H9 (cell line): ENCODE measurements around the gene XPNPEP2. TPM values are rescaled to one million over a fixed set of nuclear protein-coding genes. Genes with fewer than 3 reads are reported as not detected.

Experiments
- DNase-seq: peaks from one replicate; pipeline ENCODE4 v3.0.0-alpha.2; 2017
- H2AFZ ChIP-seq: one replicate; pipeline ENCODE4 v1.6.1; 2013; ENCODE audit warnings: mild to moderate bottlenecking, low read length, control low read depth, moderate library complexity
- H2AK5ac ChIP-seq: 2 replicates; pipeline ENCODE4 v1.6.1; 2013; ENCODE audit warnings: low read length, control low read depth, mixed read lengths; ENCODE audit not compliant: insufficient read length
- H2BK120ac ChIP-seq: one replicate; pipeline ENCODE4 v1.6.1; 2013; ENCODE audit warnings: low read depth, mild to moderate bottlenecking, low read length, control low read depth, inconsistent platforms; ENCODE audit not compliant: poor library complexity, severe bottlenecking
- H2BK12ac ChIP-seq: 2 replicates; pipeline ENCODE4 v1.6.1; 2013; ENCODE audit warnings: low read length, control low read depth, mixed read lengths, low read depth; ENCODE audit not compliant: insufficient read length
- H2BK15ac ChIP-seq: 2 replicates; pipeline ENCODE4 v1.6.1; 2013; ENCODE audit warnings: low read depth, low read length, control low read depth
- H2BK20ac ChIP-seq: one replicate; pipeline ENCODE4 v1.6.1; 2013; ENCODE audit warnings: low read depth, mild to moderate bottlenecking, low read length, control low read depth, inconsistent platforms; ENCODE audit not compliant: poor library complexity, severe bottlenecking
- H2BK5ac ChIP-seq: 2 replicates; pipeline ENCODE4 v1.6.1; 2013; ENCODE audit warnings: low read length, control low read depth, mixed read lengths; ENCODE audit not compliant: insufficient read length
- H3K14ac ChIP-seq: 2 replicates; pipeline ENCODE4 v1.6.1; 2013; ENCODE audit warnings: low read length, control low read depth; ENCODE audit not compliant: insufficient read depth
- H3K18ac ChIP-seq: 2 replicates; pipeline ENCODE4 v1.6.1; 2013; ENCODE audit warnings: low read depth, mild to moderate bottlenecking, mixed read lengths, low read length, control low read depth; ENCODE audit not compliant: insufficient read length
- H3K23ac ChIP-seq: 2 replicates; pipeline ENCODE4 v1.6.1; 2013; ENCODE audit warnings: low read length, control low read depth, mixed read lengths, low read depth; ENCODE audit not compliant: insufficient read length
- H3K23me2 ChIP-seq: 2 replicates; pipeline ENCODE4 v1.6.1; 2013; ENCODE audit warnings: low read depth, mild to moderate bottlenecking, mixed read lengths, low read length, control low read depth; ENCODE audit not compliant: insufficient read length, poor library complexity, severe bottlenecking
- H3K27ac ChIP-seq: 2 replicates; pipeline ENCODE4 v1.5.1; 2013; ENCODE audit warnings: low read length, control low read depth, mixed read lengths, low read depth; ENCODE audit not compliant: insufficient read length
- H3K27me3 ChIP-seq: 2 replicates; pipeline ENCODE4 v1.6.1; 2013; ENCODE audit warnings: low read length, control low read depth, inconsistent platforms; ENCODE audit not compliant: insufficient read depth
- H3K4ac ChIP-seq: 2 replicates; pipeline ENCODE4 v1.6.1; 2013; ENCODE audit warnings: low read depth, mild to moderate bottlenecking, control low read depth, inconsistent platforms, low read length, moderate library complexity
- H3K4me1 ChIP-seq: 2 replicates; pipeline ENCODE4 v1.6.1; 2013; ENCODE audit warnings: low read length, control low read depth, inconsistent platforms; ENCODE audit not compliant: insufficient read depth
- H3K4me2 ChIP-seq: 2 replicates; pipeline ENCODE4 v1.6.1; 2013; ENCODE audit warnings: low read length, control low read depth, mixed read lengths; ENCODE audit not compliant: insufficient read length, insufficient read depth
- H3K56ac ChIP-seq: 2 replicates; pipeline ENCODE4 v1.6.1; 2013; ENCODE audit warnings: low read depth, mild to moderate bottlenecking, mixed read lengths, low read length, control low read depth; ENCODE audit not compliant: insufficient read length
- H3K79me1 ChIP-seq: 2 replicates; pipeline ENCODE4 v1.6.1; 2013; ENCODE audit warnings: low read depth, mild to moderate bottlenecking, moderate library complexity, low read length, control low read depth, inconsistent platforms; ENCODE audit not compliant: insufficient read depth, poor library complexity, severe bottlenecking
- H3K79me2 ChIP-seq: 2 replicates; pipeline ENCODE4 v1.6.1; 2013; ENCODE audit warnings: low read length, control low read depth, inconsistent platforms; ENCODE audit not compliant: insufficient read depth
- H3K9ac ChIP-seq: 2 replicates; pipeline ENCODE4 v1.6.1; 2013; ENCODE audit warnings: low read length, control low read depth, mixed read lengths; ENCODE audit not compliant: insufficient read length; ENCODE audit errors: extremely low read depth
- H3K9me3 ChIP-seq: one replicate; pipeline ENCODE4 v1.6.1; 2013; ENCODE audit warnings: low read depth, low read length, inconsistent platforms; ENCODE audit not compliant: control insufficient read depth
- H3T11ph ChIP-seq: one replicate; pipeline ENCODE4 v1.6.1; 2013; ENCODE audit warnings: mild to moderate bottlenecking, low read length, control low read depth, inconsistent platforms
- H4K20me1 ChIP-seq: one replicate; pipeline ENCODE4 v1.6.1; 2013; ENCODE audit not compliant: control insufficient read depth, insufficient read length, insufficient read depth
- H4K5ac ChIP-seq: 2 replicates; pipeline ENCODE4 v1.6.1; 2013; ENCODE audit warnings: low read depth, mild to moderate bottlenecking, mixed read lengths, low read length, control low read depth; ENCODE audit not compliant: insufficient read length
- H4K8ac ChIP-seq: replicated peaks from 2 replicates; pipeline ENCODE4 v1.6.1; 2013; ENCODE audit warnings: low read length, control low read depth, mixed read lengths, low read depth; ENCODE audit not compliant: insufficient read length
- H4K91ac ChIP-seq: 2 replicates; pipeline ENCODE4 v1.6.1; 2013; ENCODE audit warnings: low read depth, mild to moderate bottlenecking, moderate library complexity, mixed read lengths, low read length, control low read depth; ENCODE audit not compliant: insufficient read length
- H3K27ac Mint-ChIP-seq, 3 experiments: 2 replicates in 2 of 3; 3 replicates in 1 of 3; pipeline ENCODE4 v1.8.0; 2020 to 2021; ENCODE audit warnings: mixed read lengths in 3 of 3, mild to moderate bottlenecking in 1 of 3, moderate library complexity in 1 of 3
- H3K27me3 Mint-ChIP-seq: 2 replicates; pipeline ENCODE4 v1.8.0; 2021; ENCODE audit warnings: low read depth, mild to moderate bottlenecking, moderate library complexity, mixed read lengths
- H3K36me3 Mint-ChIP-seq, 3 experiments: 2 replicates in 2 of 3; 3 replicates in 1 of 3; pipeline ENCODE4 v1.8.0; 2020 to 2021; ENCODE audit warnings: low read depth in 3 of 3, mixed read lengths in 3 of 3; ENCODE audit not compliant: insufficient read depth in 1 of 3
- H3K4me1 Mint-ChIP-seq, 2 experiments: 2 replicates each; pipeline ENCODE4 v1.8.0; 2020; ENCODE audit warnings: mixed read lengths in 2 of 2
- H3K4me3 Mint-ChIP-seq, 2 experiments: 2 replicates in 1 of 2; 3 replicates in 1 of 2; pipeline ENCODE4 v1.8.0; 2020 to 2021; ENCODE audit warnings: mild to moderate bottlenecking in 2 of 2, mixed read lengths in 2 of 2, moderate library complexity in 1 of 2
- H3K9me3 Mint-ChIP-seq, 2 experiments: 2 replicates in 1 of 2; 3 replicates in 1 of 2; pipeline ENCODE4 v1.8.0; 2020; ENCODE audit warnings: mild to moderate bottlenecking in 2 of 2, mixed read lengths in 2 of 2, moderate library complexity in 1 of 2
- WGBS: extraction: QIAGEN DNeasy Blood & Tissue Kit; methylation state at CpG from one replicate; pipeline ENCODE4 v1.1.7; 2013; ENCODE audit warnings: missing lambda C conversion rate, low lambda C conversion rate, mixed read lengths; ENCODE audit not compliant: insufficient read length; ENCODE audit errors: extremely low coverage; 5-methylcytosine and 5-hydroxymethylcytosine counted together
- total RNA-seq: library from RNA; stranded (reverse); gene quantifications from 2 replicates; pipeline ENCODE4 v1.2.1, GENCODE V29; 2021
- TF ChIP-seq, protein P1 (sequence below): fragments of 200-600 bp; sonication (generic); conservative IDR thresholded peaks from 3 replicates; pipeline ENCODE4 v1.8.0; 2021; ENCODE audit warnings: antibody characterized with exemption, mild to moderate bottlenecking

Gene XPNPEP2
- total RNA-seq, 1 experiment from 2014 or later = 0.11 TPM

DNA sequence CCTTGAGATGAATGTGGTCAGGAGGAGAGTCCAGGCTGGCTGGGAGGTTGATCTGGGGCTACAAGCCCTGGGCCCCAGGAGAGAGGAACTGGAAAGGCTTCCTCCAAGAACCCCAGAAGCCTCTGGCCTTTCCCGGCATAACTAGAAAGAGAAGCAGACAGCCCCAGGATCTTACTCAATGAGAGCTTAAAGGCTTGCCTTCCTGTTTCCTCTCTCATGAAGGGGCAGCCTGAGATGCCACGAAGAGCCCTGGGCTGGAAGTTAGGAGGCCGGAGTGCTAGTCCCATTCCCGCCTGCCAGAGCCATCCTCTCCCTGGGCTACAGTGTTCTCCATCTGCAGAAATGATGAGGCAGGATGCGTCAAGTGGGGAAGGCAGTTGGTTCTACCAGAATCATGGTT lies 20.1 kb upstream of the XPNPEP2 start:
- WGBS = no CpG with 5 or more reads among the region's 5 CpGs
- Histone ChIP-seq H3K79me1 (no peaks in the 10 kb centered on the region), H2AK5ac (no peak overlapping the region), H3K4ac (no peak overlapping the region), H4K5ac (no peak overlapping the region), H2BK20ac (no peak overlapping the region), H3K27me3 (no peaks in the 10 kb centered on the region), H2BK15ac (no peak overlapping the region), H3K14ac (no peak overlapping the region), H2BK12ac (no peak overlapping the region), H3K79me2 (no peaks in the 10 kb centered on the region), H3K18ac (no peak overlapping the region), H3K23ac (no peak overlapping the region), H4K8ac (no peak overlapping the region), H3K9ac (no peak overlapping the region), H2BK5ac (no peak overlapping the region), H2AFZ (no peak overlapping the region), H3K27ac (no peak overlapping the region), H3K4me2 (no peak overlapping the region), H4K91ac (no peak overlapping the region), H3K56ac (no peak overlapping the region), H4K20me1 (no peaks in the 10 kb centered on the region), H3K4me1 (peaks cover 1% of the 10 kb centered on the region; the same call in 1 of the 2 replicates), H3T11ph (no peak overlapping the region), H2BK120ac (no peak overlapping the region), H3K23me2 (no peaks in the 10 kb centered on the region), H3K9me3 (no peaks in the 10 kb centered on the region)
- TF ChIP-seq, protein P1, sequence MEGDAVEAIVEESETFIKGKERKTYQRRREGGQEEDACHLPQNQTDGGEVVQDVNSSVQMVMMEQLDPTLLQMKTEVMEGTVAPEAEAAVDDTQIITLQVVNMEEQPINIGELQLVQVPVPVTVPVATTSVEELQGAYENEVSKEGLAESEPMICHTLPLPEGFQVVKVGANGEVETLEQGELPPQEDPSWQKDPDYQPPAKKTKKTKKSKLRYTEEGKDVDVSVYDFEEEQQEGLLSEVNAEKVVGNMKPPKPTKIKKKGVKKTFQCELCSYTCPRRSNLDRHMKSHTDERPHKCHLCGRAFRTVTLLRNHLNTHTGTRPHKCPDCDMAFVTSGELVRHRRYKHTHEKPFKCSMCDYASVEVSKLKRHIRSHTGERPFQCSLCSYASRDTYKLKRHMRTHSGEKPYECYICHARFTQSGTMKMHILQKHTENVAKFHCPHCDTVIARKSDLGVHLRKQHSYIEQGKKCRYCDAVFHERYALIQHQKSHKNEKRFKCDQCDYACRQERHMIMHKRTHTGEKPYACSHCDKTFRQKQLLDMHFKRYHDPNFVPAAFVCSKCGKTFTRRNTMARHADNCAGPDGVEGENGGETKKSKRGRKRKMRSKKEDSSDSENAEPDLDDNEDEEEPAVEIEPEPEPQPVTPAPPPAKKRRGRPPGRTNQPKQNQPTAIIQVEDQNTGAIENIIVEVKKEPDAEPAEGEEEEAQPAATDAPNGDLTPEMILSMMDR = no peak
- Mint-ChIP-seq H3K9me3 (peaks cover 0 to 52% of the 10 kb centered on the region in 2 experiments; a peak in 2 of 5 replicates), H3K4me3 (peak overlapping the region in 1 of 2 experiments; percentile 21; a peak in 1 of 5 replicates), H3K4me1 (peaks cover 31 to 51% of the 10 kb centered on the region in 2 experiments), H3K27ac (peak overlapping the region in 2 of 3 experiments; percentile 38 to 89; a peak in 2 of 7 replicates), H3K27me3 (peaks cover 2% of the 10 kb centered on the region; the same call in 1 of the 2 replicates), H3K36me3 (peaks cover 0 to 6% (median 0%) of the 10 kb centered on the region in 3 experiments; a peak in 1 of 7 replicates)
- no peak for DNase-seq
